Measurements from ENCODE around the gene HJV. TPM values are rescaled to one million over a fixed set of nuclear protein-coding genes. Genes with fewer than 3 reads are reported as not detected.

HJV gene
- total and polyA plus RNA-seq, 2 of the 13 experiments (the other 11 are each of a cell fraction or from before 2014, with no cell fraction given) = 0.18 TPM; not detected in 1

GRCh38 chr1:145992502-145992936 is 29.0 kb downstream of the HJV start (continued):
- TF ChIP-seq HIC2 (CRISPR knock-in tag; IDR thresholded peaks at IDR 0.05; ENCODE audit: low read depth) (no peak), TBX3 (IDR thresholded peaks at IDR 0.05; ENCODE audit: borderline replicate concordance) (no peak), CCDC6 (CRISPR knock-in tag; IDR thresholded peaks at IDR 0.05) (no peak), ZNF703 (CRISPR knock-in tag; IDR thresholded peaks at IDR 0.05; ENCODE audit: borderline replicate concordance) (no peak), SP5 (CRISPR knock-in tag; IDR thresholded peaks at IDR 0.05; ENCODE audit: borderline replicate concordance, low read depth) (no peak), PITX1 (CRISPR knock-in tag; IDR thresholded peaks at IDR 0.05) (no peak), MBNL3 (CRISPR knock-in tag; conservative IDR thresholded peaks at IDR 0.05) (no peak), SAP130 (CRISPR knock-in tag; IDR thresholded peaks at IDR 0.05; ENCODE audit: low read depth) (peak; percentile 35; the same call in 1 of the 2 replicates), KLF9 (CRISPR knock-in tag; IDR thresholded peaks at IDR 0.05; ENCODE audit: low read depth) (no peak), DNMT1 (CRISPR knock-in tag; IDR thresholded peaks at IDR 0.05) (no peak), ATM (IDR thresholded peaks at IDR 0.05; ENCODE audit: borderline replicate concordance) (no peak), SIX1 (CRISPR knock-in tag; IDR thresholded peaks at IDR 0.05; ENCODE audit: borderline replicate concordance) (no peak), POLR2A (IDR thresholded peaks at IDR 0.05; ENCODE audit: insufficient read depth in 1 of 2, low read depth in 2 of 2, low read length in 2 of 2) (peak in 1 of 2 experiments; percentile 58; a peak in 1 of 4 replicates), NFYB (CRISPR knock-in tag; IDR thresholded peaks at IDR 0.05) (no peak), ZNF232 (CRISPR knock-in tag; IDR thresholded peaks at IDR 0.05; ENCODE audit: borderline replicate concordance) (no peak), RFX1 (IDR thresholded peaks at IDR 0.05) (no peak), SNRNP70 (IDR thresholded peaks at IDR 0.05; ENCODE audit: low read depth, low read length) (no peak), MTF2 (CRISPR knock-in tag; IDR thresholded peaks at IDR 0.05; ENCODE audit: borderline replicate concordance) (no peak), ZNF550 (CRISPR knock-in tag; IDR thresholded peaks at IDR 0.05; ENCODE audit: borderline replicate concordance) (no peak), RXRA (CRISPR knock-in tag; IDR thresholded peaks at IDR 0.05) (no peak), ZNF7 (CRISPR knock-in tag; IDR thresholded peaks at IDR 0.05) (no peak), CCAR2 (optimal IDR thresholded peaks at IDR 0.05; ENCODE audit: low read depth, low read length) (no peak), ZFAT (CRISPR knock-in tag; conservative IDR thresholded peaks at IDR 0.05) (no peak), GATA4 (IDR thresholded peaks at IDR 0.05; ENCODE audit: borderline replicate concordance, low read depth) (no peak), ZBTB38 (CRISPR knock-in tag; IDR thresholded peaks at IDR 0.05) (no peak), ZBTB3 (CRISPR knock-in tag; IDR thresholded peaks at IDR 0.05; ENCODE audit: borderline replicate concordance, low read depth) (no peak)
- TF ChIP-seq, protein P1, sequence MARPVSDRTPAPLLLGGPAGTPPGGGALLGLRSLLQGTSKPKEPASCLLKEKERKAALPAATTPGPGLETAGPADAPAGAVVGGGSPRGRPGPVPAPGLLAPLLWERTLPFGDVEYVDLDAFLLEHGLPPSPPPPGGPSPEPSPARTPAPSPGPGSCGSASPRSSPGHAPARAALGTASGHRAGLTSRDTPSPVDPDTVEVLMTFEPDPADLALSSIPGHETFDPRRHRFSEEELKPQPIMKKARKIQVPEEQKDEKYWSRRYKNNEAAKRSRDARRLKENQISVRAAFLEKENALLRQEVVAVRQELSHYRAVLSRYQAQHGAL (CRISPR knock-in tag; IDR thresholded peaks at IDR 0.05; ENCODE audit: not compliant biosample characterization) = no peak
- TF ChIP-seq, protein P2, sequence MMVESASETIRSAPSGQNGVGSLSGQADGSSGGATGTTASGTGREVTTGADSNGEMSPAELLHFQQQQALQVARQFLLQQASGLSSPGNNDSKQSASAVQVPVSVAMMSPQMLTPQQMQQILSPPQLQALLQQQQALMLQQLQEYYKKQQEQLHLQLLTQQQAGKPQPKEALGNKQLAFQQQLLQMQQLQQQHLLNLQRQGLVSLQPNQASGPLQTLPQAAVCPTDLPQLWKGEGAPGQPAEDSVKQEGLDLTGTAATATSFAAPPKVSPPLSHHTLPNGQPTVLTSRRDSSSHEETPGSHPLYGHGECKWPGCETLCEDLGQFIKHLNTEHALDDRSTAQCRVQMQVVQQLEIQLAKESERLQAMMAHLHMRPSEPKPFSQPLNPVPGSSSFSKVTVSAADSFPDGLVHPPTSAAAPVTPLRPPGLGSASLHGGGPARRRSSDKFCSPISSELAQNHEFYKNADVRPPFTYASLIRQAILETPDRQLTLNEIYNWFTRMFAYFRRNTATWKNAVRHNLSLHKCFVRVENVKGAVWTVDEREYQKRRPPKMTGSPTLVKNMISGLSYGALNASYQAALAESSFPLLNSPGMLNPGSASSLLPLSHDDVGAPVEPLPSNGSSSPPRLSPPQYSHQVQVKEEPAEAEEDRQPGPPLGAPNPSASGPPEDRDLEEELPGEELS (CRISPR knock-in tag; IDR thresholded peaks at IDR 0.05) = no peak
- TF ChIP-seq, protein P3, sequence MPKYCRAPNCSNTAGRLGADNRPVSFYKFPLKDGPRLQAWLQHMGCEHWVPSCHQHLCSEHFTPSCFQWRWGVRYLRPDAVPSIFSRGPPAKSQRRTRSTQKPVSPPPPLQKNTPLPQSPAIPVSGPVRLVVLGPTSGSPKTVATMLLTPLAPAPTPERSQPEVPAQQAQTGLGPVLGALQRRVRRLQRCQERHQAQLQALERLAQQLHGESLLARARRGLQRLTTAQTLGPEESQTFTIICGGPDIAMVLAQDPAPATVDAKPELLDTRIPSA (CRISPR knock-in tag; IDR thresholded peaks at IDR 0.05; ENCODE audit: borderline replicate concordance) = no peak
